SK-N-SH treated with all-trans-retinoic acid at 6 μM for 48 hours (cell line): ENCODE data around the gene HOXA6.

Source experiments
- ATAC-seq: fragments of 200-7000 bp; cut with Tn5 transposase; 3 replicates; pipeline ENCODE4 v1.9.1; 2020; ENCODE audit warnings: mild to moderate bottlenecking, moderate library complexity
- ARNTL ChIP-seq: fragments of 450-650 bp; formaldehyde crosslinking; IDR thresholded peaks from 2 replicates; pipeline ENCODE4 v1.5.0; 2020; ENCODE audit warnings: low read depth, mild to moderate bottlenecking, moderate library complexity, borderline replicate concordance
- BACH2 ChIP-seq: fragments of 250-450 bp; sonication (Bioruptor Pico); IDR thresholded peaks from 2 replicates; pipeline ENCODE4 v1.9.0; 2021; ENCODE audit warnings: mild to moderate bottlenecking, borderline replicate concordance
- CREB5 ChIP-seq: fragments of 250-450 bp; sonication (Bioruptor Pico); IDR thresholded peaks from 2 replicates; pipeline ENCODE4 v1.5.1; 2020; ENCODE audit warnings: low read depth, mild to moderate bottlenecking, moderate library complexity
- ESRRG ChIP-seq: fragments of 250-450 bp; sonication (Bioruptor Pico); IDR thresholded peaks from 2 replicates; pipeline ENCODE4 v1.6.1; 2021; ENCODE audit warnings: mild to moderate bottlenecking
- OSR1 ChIP-seq: fragments of 250-450 bp; sonication (Bioruptor Pico); IDR thresholded peaks from 2 replicates; pipeline ENCODE4 v1.8.0; 2022; ENCODE audit warnings: moderate library complexity, mild to moderate bottlenecking, inconsistent platforms
- PPARA ChIP-seq: fragments of 250-450 bp; sonication (Bioruptor Pico); IDR thresholded peaks from 2 replicates; pipeline ENCODE4 v1.5.0; 2020; ENCODE audit warnings: mild to moderate bottlenecking, borderline replicate concordance
- RARB ChIP-seq: fragments of 250-450 bp; sonication (Bioruptor Pico); IDR thresholded peaks from 2 replicates; pipeline ENCODE4 v1.8.0; 2021; ENCODE audit warnings: mild to moderate bottlenecking, moderate library complexity
- SNAI2 ChIP-seq: fragments of 250-450 bp; sonication (Bioruptor Pico); IDR thresholded peaks from 2 replicates; pipeline ENCODE4 v1.5.0; 2020; ENCODE audit warnings: mild to moderate bottlenecking, moderate library complexity
- TCF4 ChIP-seq: fragments of 250-450 bp; sonication (Bioruptor Pico); IDR thresholded peaks from 2 replicates; pipeline ENCODE4 v1.8.0; 2021; ENCODE audit warnings: mild to moderate bottlenecking, moderate library complexity, borderline replicate concordance
- TOX ChIP-seq: fragments of 250-450 bp; sonication (Bioruptor Pico); IDR thresholded peaks from 2 replicates; pipeline ENCODE4 v1.8.0; 2021; ENCODE audit warnings: mild to moderate bottlenecking, moderate library complexity, borderline replicate concordance
- TSHZ2 ChIP-seq: fragments of 250-450 bp; sonication (Bioruptor Pico); IDR thresholded peaks from 2 replicates; pipeline ENCODE4 v1.5.0; 2020; ENCODE audit warnings: mild to moderate bottlenecking, moderate library complexity
- ZFP3 ChIP-seq: fragments of 250-450 bp; sonication (Bioruptor Pico); IDR thresholded peaks from 2 replicates; pipeline ENCODE4 v1.5.0; 2020; ENCODE audit warnings: mild to moderate bottlenecking, moderate library complexity
- ZFP30 ChIP-seq: fragments of 450-650 bp; formaldehyde crosslinking; IDR thresholded peaks from 2 replicates; pipeline ENCODE4 v1.5.0; 2022; ENCODE audit warnings: mild to moderate bottlenecking, moderate library complexity
- ZNF565 ChIP-seq: fragments of 450-650 bp; formaldehyde crosslinking; conservative IDR thresholded peaks from 2 replicates; pipeline ENCODE4 v1.5.0; 2020; ENCODE audit warnings: low read depth, mild to moderate bottlenecking, moderate library complexity
- ZNF70 ChIP-seq: fragments of 450-650 bp; formaldehyde crosslinking; IDR thresholded peaks from 2 replicates; pipeline ENCODE4 v1.5.0; 2020; ENCODE audit warnings: mild to moderate bottlenecking, moderate library complexity
- ZNF8 ChIP-seq: fragments of 450-650 bp; formaldehyde crosslinking; IDR thresholded peaks from 2 replicates; pipeline ENCODE4 v1.5.0; 2020; ENCODE audit warnings: mild to moderate bottlenecking, moderate library complexity
- TF ChIP-seq, protein P1 (sequence below): fragments of 250-450 bp; sonication (Bioruptor Pico); IDR thresholded peaks from 2 replicates; pipeline ENCODE4 v1.8.0; 2021; ENCODE audit warnings: low read depth, mild to moderate bottlenecking, moderate library complexity, borderline replicate concordance
- TF ChIP-seq, protein P2 (sequence below): fragments of 250-450 bp; sonication (Bioruptor Pico); IDR thresholded peaks from 2 replicates; pipeline ENCODE4 v1.5.1; 2021; ENCODE audit warnings: mild to moderate bottlenecking, moderate library complexity
- TF ChIP-seq, protein P3 (sequence below): fragments of 250-450 bp; sonication (Bioruptor Pico); IDR thresholded peaks from 2 replicates; pipeline ENCODE4 v1.8.0; 2020; ENCODE audit warnings: mild to moderate bottlenecking, moderate library complexity, borderline replicate concordance

The HOXA6 gene

GRCh38 chr7:27132214-27132613 lies 15.4 kb downstream of the HOXA6 start:
- no peak for ATAC-seq
- no peak for TF ChIP-seq TCF4
- TF ChIP-seq, protein P1, sequence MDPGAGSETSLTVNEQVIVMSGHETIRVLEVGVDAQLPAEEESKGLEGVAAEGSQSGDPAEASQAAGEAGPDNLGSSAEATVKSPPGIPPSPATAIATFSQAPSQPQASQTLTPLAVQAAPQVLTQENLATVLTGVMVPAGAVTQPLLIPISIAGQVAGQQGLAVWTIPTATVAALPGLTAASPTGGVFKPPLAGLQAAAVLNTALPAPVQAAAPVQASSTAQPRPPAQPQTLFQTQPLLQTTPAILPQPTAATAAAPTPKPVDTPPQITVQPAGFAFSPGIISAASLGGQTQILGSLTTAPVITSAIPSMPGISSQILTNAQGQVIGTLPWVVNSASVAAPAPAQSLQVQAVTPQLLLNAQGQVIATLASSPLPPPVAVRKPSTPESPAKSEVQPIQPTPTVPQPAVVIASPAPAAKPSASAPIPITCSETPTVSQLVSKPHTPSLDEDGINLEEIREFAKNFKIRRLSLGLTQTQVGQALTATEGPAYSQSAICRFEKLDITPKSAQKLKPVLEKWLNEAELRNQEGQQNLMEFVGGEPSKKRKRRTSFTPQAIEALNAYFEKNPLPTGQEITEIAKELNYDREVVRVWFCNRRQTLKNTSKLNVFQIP (CRISPR knock-in tag) = no peak
- TF ChIP-seq ZFP3 (CRISPR knock-in tag) = no peak
- TF ChIP-seq CREB5 (CRISPR knock-in tag) = no peak
- TF ChIP-seq, protein P2, sequence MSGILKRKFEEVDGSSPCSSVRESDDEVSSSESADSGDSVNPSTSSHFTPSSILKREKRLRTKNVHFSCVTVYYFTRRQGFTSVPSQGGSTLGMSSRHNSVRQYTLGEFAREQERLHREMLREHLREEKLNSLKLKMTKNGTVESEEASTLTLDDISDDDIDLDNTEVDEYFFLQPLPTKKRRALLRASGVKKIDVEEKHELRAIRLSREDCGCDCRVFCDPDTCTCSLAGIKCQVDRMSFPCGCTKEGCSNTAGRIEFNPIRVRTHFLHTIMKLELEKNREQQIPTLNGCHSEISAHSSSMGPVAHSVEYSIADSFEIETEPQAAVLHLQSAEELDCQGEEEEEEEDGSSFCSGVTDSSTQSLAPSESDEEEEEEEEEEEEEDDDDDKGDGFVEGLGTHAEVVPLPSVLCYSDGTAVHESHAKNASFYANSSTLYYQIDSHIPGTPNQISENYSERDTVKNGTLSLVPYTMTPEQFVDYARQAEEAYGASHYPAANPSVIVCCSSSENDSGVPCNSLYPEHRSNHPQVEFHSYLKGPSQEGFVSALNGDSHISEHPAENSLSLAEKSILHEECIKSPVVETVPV (CRISPR knock-in tag) = no peak
- TF ChIP-seq TOX (CRISPR knock-in tag) = no peak
- no peak for TF ChIP-seq ESRRG (CRISPR knock-in tag)
- TF ChIP-seq RARB (CRISPR knock-in tag) = no peak
- no peak for TF ChIP-seq SNAI2 (CRISPR knock-in tag)
- no peak for TF ChIP-seq ZFP30 (CRISPR knock-in tag)
- TF ChIP-seq, protein P3, sequence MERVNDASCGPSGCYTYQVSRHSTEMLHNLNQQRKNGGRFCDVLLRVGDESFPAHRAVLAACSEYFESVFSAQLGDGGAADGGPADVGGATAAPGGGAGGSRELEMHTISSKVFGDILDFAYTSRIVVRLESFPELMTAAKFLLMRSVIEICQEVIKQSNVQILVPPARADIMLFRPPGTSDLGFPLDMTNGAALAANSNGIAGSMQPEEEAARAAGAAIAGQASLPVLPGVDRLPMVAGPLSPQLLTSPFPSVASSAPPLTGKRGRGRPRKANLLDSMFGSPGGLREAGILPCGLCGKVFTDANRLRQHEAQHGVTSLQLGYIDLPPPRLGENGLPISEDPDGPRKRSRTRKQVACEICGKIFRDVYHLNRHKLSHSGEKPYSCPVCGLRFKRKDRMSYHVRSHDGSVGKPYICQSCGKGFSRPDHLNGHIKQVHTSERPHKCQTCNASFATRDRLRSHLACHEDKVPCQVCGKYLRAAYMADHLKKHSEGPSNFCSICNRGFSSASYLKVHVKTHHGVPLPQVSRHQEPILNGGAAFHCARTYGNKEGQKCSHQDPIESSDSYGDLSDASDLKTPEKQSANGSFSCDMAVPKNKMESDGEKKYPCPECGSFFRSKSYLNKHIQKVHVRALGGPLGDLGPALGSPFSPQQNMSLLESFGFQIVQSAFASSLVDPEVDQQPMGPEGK (CRISPR knock-in tag) = no peak
- no peak for TF ChIP-seq ZNF8 (CRISPR knock-in tag)

DNA sequence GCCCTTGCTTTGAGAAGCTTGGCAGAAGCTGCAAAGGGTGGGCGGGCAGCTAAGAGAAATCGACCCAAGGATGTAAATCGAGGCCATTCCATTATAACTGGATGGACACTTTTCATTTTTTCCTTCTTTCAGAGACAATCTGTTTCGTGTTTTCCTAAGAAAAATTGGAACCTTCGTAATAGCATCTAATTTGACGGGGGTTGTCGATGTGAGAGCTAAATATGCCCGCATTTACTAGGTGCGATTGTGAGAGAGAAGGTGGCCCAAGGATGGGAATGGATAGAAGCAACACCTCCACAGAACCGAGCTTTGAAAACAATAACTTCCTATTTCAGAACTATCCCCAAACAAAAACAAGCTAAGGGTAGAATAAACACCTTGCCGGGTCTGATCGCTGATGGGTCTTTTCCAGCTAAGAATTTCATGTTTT lies 16.2 kb downstream of the HOXA6 start:
- no peak for ATAC-seq

More for the DNA sequence above, 16.2 kb downstream of the HOXA6 start:
- TF ChIP-seq ZNF70 (CRISPR knock-in tag) (no peak), TSHZ2 (no peak), CREB5 (CRISPR knock-in tag) (no peak), ARNTL (CRISPR knock-in tag) (no peak), BACH2 (no peak), ZNF565 (no peak), ZFP30 (CRISPR knock-in tag) (no peak), OSR1 (CRISPR knock-in tag) (no peak), ZFP3 (CRISPR knock-in tag) (no peak), SNAI2 (CRISPR knock-in tag) (no peak), TOX (CRISPR knock-in tag) (no peak), PPARA (CRISPR knock-in tag) (no peak)
- TF ChIP-seq, protein P2 (CRISPR knock-in tag) = no peak
- TF ChIP-seq, protein P3 (CRISPR knock-in tag) = no peak
- TF ChIP-seq, protein P1 (CRISPR knock-in tag) = no peak
